Stimulated activated CD8-positive, alpha-beta memory T cell treated with anti-CD3 and anti-CD28 coated beads, Interleukin-12 subunit alpha, Interleukin-12 subunit beta, amount 100 ng/mL, for 24 hours (primary cell): ENCODE data around the gene NODAL.
"Not testable (repeated sequence)": the region's sequence is repeated elsewhere in the genome, so short reads cannot be mapped to it uniquely, and the experiment has no call there.

Experiments used
- DNase-seq: peaks from one replicate; pipeline ENCODE4 v3.0.0-alpha.2; 2020; ENCODE audit errors: extremely low read depth

Gene NODAL

GRCh38 chr10:70441161-70441894, at the start of gene NODAL:
Gene NODAL, minus strand, starts transcription at chr10:70441681. Its CDS starts 14 bp downstream, at chr10:70441667.
- DNase-seq = no peak

- DNase-seq = no peak
Measured at GRCh38 chr10:70490142-70490541, 48.7 kb upstream of the NODAL start.

- DNase-seq = no peak
Measured at GRCh38 chr10:70487824-70488223, 46.3 kb upstream of the NODAL start.

- DNase-seq = not testable (repeated sequence)
Measured at GRCh38 chr10:70483872-70484271, 42.4 kb upstream of the NODAL start.

- DNase-seq = no peak
Measured at GRCh38 chr10:70482982-70483760, 41.7 kb upstream of the NODAL start.

- DNase-seq = no peak
Measured at GRCh38 chr10:70481831-70482530, 40.5 kb upstream of the NODAL start.

- no peak for DNase-seq
Measured at GRCh38 chr10:70481105-70481504, 39.6 kb upstream of the NODAL start.

- no peak for DNase-seq
Measured at GRCh38 chr10:70480239-70480861, 38.9 kb upstream of the NODAL start.

- DNase-seq = no peak
Measured at GRCh38 chr10:70479626-70480238, 38.3 kb upstream of the NODAL start.

- DNase-seq = no peak
Measured at GRCh38 chr10:70479165-70479581, 37.7 kb upstream of the NODAL start.

- DNase-seq = no peak
Measured at GRCh38 chr10:70478191-70479164, 37.0 kb upstream of the NODAL start, which contains the start of gene PALD1. Gene PALD1, plus strand, starts transcription at chr10:70478767. Its CDS starts 47,185 bp downstream, at chr10:70525952.

- no peak for DNase-seq
Measured at GRCh38 chr10:70477661-70478162, 36.2 kb upstream of the NODAL start.

GRCh38 chr10:70476249-70477035, 35.0 kb upstream of the NODAL start:
- no peak for DNase-seq

- DNase-seq = no peak
Measured at GRCh38 chr10:70475661-70476060, 34.2 kb upstream of the NODAL start.

- no peak for DNase-seq
Measured at GRCh38 chr10:70474780-70475179, 33.3 kb upstream of the NODAL start.

- no peak for DNase-seq
Measured at GRCh38 chr10:70472799-70473454, 31.4 kb upstream of the NODAL start.

- no peak for DNase-seq
Measured at GRCh38 chr10:70466951-70467350, 25.5 kb upstream of the NODAL start.

- DNase-seq = no peak
Measured at GRCh38 chr10:70465832-70466231, 24.4 kb upstream of the NODAL start.

GRCh38 chr10:70465278-70465677, 23.8 kb upstream of the NODAL start:
- DNase-seq = no peak
